Cortex of kidney (tissue), 1 donor: ENCODE measurements around the gene ZNF474.

Experiments
- DNase-seq: peaks from one replicate; lab custom pipeline; 2025; lab: John Stamatoyannopoulos, UW

The ZNF474 gene

GRCh38 chr5:122118356-122118948, 10.9 kb upstream of the ZNF474 start:
- no peak for DNase-seq

GRCh38 chr5:122119205-122119604, 10.1 kb upstream of the ZNF474 start:
- no peak for DNase-seq

GRCh38 chr5:122120493-122120892, 8.9 kb upstream of the ZNF474 start:
- DNase-seq: no peak

- DNase-seq: no peak
Observed at GRCh38 chr5:122120957-122121356, 8.4 kb upstream of the ZNF474 start.

GRCh38 chr5:122121479-122122465, 7.6 kb upstream of the ZNF474 start:
- no peak for DNase-seq

- DNase-seq: no peak
Observed at GRCh38 chr5:122124766-122125165, 4.6 kb upstream of the ZNF474 start.

GRCh38 chr5:122126177-122126755, 3.1 kb upstream of the ZNF474 start:
- DNase-seq: no peak

- DNase-seq: no peak
Observed at GRCh38 chr5:122126756-122127321, 2.5 kb upstream of the ZNF474 start.

GRCh38 chr5:122130152-122130551, 806 bp downstream of the ZNF474 start:
- no peak for DNase-seq

GRCh38 chr5:122137702-122138101, 8.4 kb downstream of the ZNF474 start:
- no peak for DNase-seq

GRCh38 chr5:122138356-122138755, 9.0 kb downstream of the ZNF474 start:
- DNase-seq: no peak

GRCh38 chr5:122140900-122141299, 11.6 kb downstream of the ZNF474 start:
- DNase-seq: no peak

- no peak for DNase-seq
Observed at GRCh38 chr5:122141751-122142150, 12.4 kb downstream of the ZNF474 start.

GRCh38 chr5:122142480-122143164, 13.3 kb downstream of the ZNF474 start:
- no peak for DNase-seq

GRCh38 chr5:122144236-122144635, 14.9 kb downstream of the ZNF474 start:
- no peak for DNase-seq

- DNase-seq: no peak
Observed at GRCh38 chr5:122145906-122146305, 16.6 kb downstream of the ZNF474 start.

GRCh38 chr5:122149321-122150090, 20.2 kb downstream of the ZNF474 start:
- no peak for DNase-seq

- DNase-seq: no peak
Observed at GRCh38 chr5:122150215-122150614, 20.9 kb downstream of the ZNF474 start.

GRCh38 chr5:122151640-122152039, 22.3 kb downstream of the ZNF474 start:
- DNase-seq: no peak

- no peak for DNase-seq
Observed at GRCh38 chr5:122152266-122152900, 23.0 kb downstream of the ZNF474 start.

GRCh38 chr5:122153230-122153629, 23.9 kb downstream of the ZNF474 start:
- no peak for DNase-seq
